K562 (cell line): Measurements from ENCODE around the gene FOS. TPM values are rescaled to one million over a fixed set of nuclear protein-coding genes. Genes with fewer than 3 reads are reported as not detected.

ENCODE experiments used
- MGA ChIP-seq: fragments of 450-650 bp; IDR thresholded peaks from 2 replicates; pipeline ENCODE4 v1.6.1; 2016; ENCODE audit warnings: mild to moderate bottlenecking, moderate library complexity
- NFE2 ChIP-seq: IDR thresholded peaks from 2 replicates; pipeline ENCODE4 v1.6.1; 2014; ENCODE audit warnings: antibody characterized with exemption, low read depth
- NR2F6 ChIP-seq: fragments of 450-650 bp; formaldehyde crosslinking; IDR thresholded peaks from 2 replicates; pipeline ENCODE4 v1.4.0; 2020; ENCODE audit warnings: mild to moderate bottlenecking
- RBM34 ChIP-seq: fragments of 200-400 bp; formaldehyde crosslinking; IDR thresholded peaks from 2 replicates; pipeline ENCODE4 v1.6.1; 2018; ENCODE audit warnings: low read length, borderline replicate concordance; ENCODE audit not compliant: insufficient read depth
- SMARCC2 ChIP-seq: fragments of 450-650 bp; IDR thresholded peaks from 2 replicates; pipeline ENCODE4 v1.6.1; 2017; ENCODE audit warnings: antibody characterized with exemption, moderate library complexity, mild to moderate bottlenecking, low read depth
- TRIM24 ChIP-seq, 2 experiments: fragments of 450-650 bp; IDR thresholded peaks; 2 replicates each; pipeline ENCODE4 v1.6.1; 2016
- ZNF318 ChIP-seq, 2 experiments: fragments of 450-650 bp; IDR thresholded peaks; 2 replicates each; pipeline ENCODE4 v1.6.1; 2016; ENCODE audit warnings: mild to moderate bottlenecking in 2 of 2, borderline replicate concordance in 1 of 2, low read depth in 1 of 2, moderate library complexity in 1 of 2
- polyA plus RNA-seq, 8 experiments: library from polyadenylated mRNA; depleted of rRNA in 4 of 8; stranded (reverse) in 5 of 8; unstranded in 3 of 8; fragments of >200 nt; fragmentation: Nextera tagmentation in 2 of 8; fragmentation: Illumina TruSeq in 1 of 8; extraction: Ambion mirVana in 2 of 8; extraction: Trizol in 1 of 8; gene quantifications; 2 replicates each; pipeline versions ENCODE4 v1.2.1 to v1.2.3, GENCODE V29; 2011 to 2014; ENCODE audit warnings: inconsistent platforms in 1 of 8, missing spikeins in 1 of 8
- total RNA-seq, 7 experiments: library from RNA; depleted of rRNA in 6 of 7; stranded (reverse); fragments of >200 nt in 6 of 7; fragmentation: Illumina TruSeq in 2 of 7; extraction: Trizol in 2 of 7; gene quantifications; 2 replicates each; pipeline versions ENCODE4 v1.2.1 to v1.2.3, GENCODE V29; 2011 to 2021; ENCODE audit warnings: low replicate concordance in 1 of 7

FOS gene
- total and polyA plus RNA-seq, 9 of the 15 experiments (the other 6 are each of a cell fraction or from before 2014, with no cell fraction given), result 0.54 to 13.8 (median 8.9) TPM

DNA sequence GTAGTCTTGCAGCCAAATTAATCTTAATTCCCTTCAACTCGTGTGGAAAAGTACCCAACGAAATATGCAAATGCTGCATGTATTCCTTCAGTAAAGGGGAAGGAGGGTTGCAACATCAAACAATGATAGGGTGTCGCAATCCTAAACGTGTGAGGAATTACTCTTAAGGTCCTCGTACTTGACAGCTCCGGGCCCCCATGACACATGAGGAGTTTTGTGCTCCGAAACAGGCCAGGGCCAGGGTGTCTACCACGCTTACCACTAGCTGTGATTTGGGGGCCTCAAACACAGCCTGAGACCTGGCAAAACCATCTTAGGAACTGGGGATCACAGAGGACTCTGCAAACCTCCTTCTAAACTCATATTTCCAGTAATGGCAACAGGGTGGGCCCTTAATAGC lies 20.4 kb downstream of the FOS start (continued):
- TF ChIP-seq MGA (peak; percentile 39; the same call in 1 of the 2 replicates), NFE2 (no peak), TRIM24 (IDR thresholded peaks at IDR 0.05) (peak in 1 of 2 experiments; percentile 46; a peak in 1 of 4 replicates), SMARCC2 (no peak), NR2F6 (CRISPR knock-in tag) (no peak), ZNF318 (IDR thresholded peaks at IDR 0.05; ENCODE audit: borderline replicate concordance in 1 of 2, low read depth in 1 of 2) (no peak), RBM34 (no peak)
